Measurements from ENCODE around the gene SMURF1.

The SMURF1 gene

GRCh38 chr7:99141841-99142726 is 1.8 kb downstream of the SMURF1 start:
- peak; percentile 92 for DNase-seq (ENCODE audit: low read depth)

- DNase-seq (ENCODE audit: low read depth) = no peak
Measured at GRCh38 chr7:99141334-99141733, 2.6 kb downstream of the SMURF1 start.

- DNase-seq (ENCODE audit: low read depth) = no peak
Measured at GRCh38 chr7:99140813-99141212, 3.1 kb downstream of the SMURF1 start.

GRCh38 chr7:99139036-99139435 is 4.9 kb downstream of the SMURF1 start:
- peak; percentile 36 for DNase-seq (ENCODE audit: low read depth)

GRCh38 chr7:99137411-99138180 is 6.3 kb downstream of the SMURF1 start:
- DNase-seq (ENCODE audit: low read depth) = peak; percentile 85

- DNase-seq (ENCODE audit: low read depth) = no peak
Measured at GRCh38 chr7:99135938-99136337, 8.0 kb downstream of the SMURF1 start.

GRCh38 chr7:99133766-99134564 is 9.9 kb downstream of the SMURF1 start:
- no peak for DNase-seq (ENCODE audit: low read depth)

GRCh38 chr7:99132595-99133321 is 11.2 kb downstream of the SMURF1 start:
- peak; percentile 30 for DNase-seq (ENCODE audit: low read depth)

GRCh38 chr7:99131290-99131689 is 12.6 kb downstream of the SMURF1 start:
- no peak for DNase-seq (ENCODE audit: low read depth)

GRCh38 chr7:99129536-99129935 is 14.4 kb downstream of the SMURF1 start:
- no peak for DNase-seq (ENCODE audit: low read depth)

GRCh38 chr7:99129001-99129400 is 14.9 kb downstream of the SMURF1 start:
- no peak for DNase-seq (ENCODE audit: low read depth)

GRCh38 chr7:99128076-99128950 is 15.6 kb downstream of the SMURF1 start:
- DNase-seq (ENCODE audit: low read depth) = peak; percentile 31

GRCh38 chr7:99127636-99128035 is 16.3 kb downstream of the SMURF1 start:
- peak; percentile 52 for DNase-seq (ENCODE audit: low read depth)

- DNase-seq (ENCODE audit: low read depth) = no peak
Measured at GRCh38 chr7:99126921-99127553, 16.9 kb downstream of the SMURF1 start.

- DNase-seq (ENCODE audit: low read depth) = no peak
Measured at GRCh38 chr7:99125505-99125865, 18.4 kb downstream of the SMURF1 start.

GRCh38 chr7:99124751-99125504 is 19.0 kb downstream of the SMURF1 start:
- peak; percentile 30 for DNase-seq (ENCODE audit: low read depth)

GRCh38 chr7:99124236-99124635 is 19.7 kb downstream of the SMURF1 start:
- DNase-seq (ENCODE audit: low read depth) = no peak

GRCh38 chr7:99123571-99124033 is 20.3 kb downstream of the SMURF1 start:
- DNase-seq (ENCODE audit: low read depth) = peak; percentile 44

GRCh38 chr7:99122762-99123161 is 21.1 kb downstream of the SMURF1 start:
- no peak for DNase-seq (ENCODE audit: low read depth)
